Spinal cord (tissue), 10 donors: ENCODE data around the gene SRPRB. TPM values are rescaled to one million over a fixed set of nuclear protein-coding genes. Genes with fewer than 3 reads are reported as not detected.

Experiments used
- DNase-seq, 6 donors: peaks; one replicate each; pipeline versions ENCODE4 v3.0.0 to v3.0.0-alpha.2; 2013 to 2015; ENCODE audit warnings: low spot score in 6 of 6, low read depth in 4 of 6
- H3K27ac ChIP-seq: one replicate; pipeline ENCODE4 v1.5.1; 2013; ENCODE audit warnings: low read depth, low read length, control low read depth
- H3K27me3 ChIP-seq: one replicate; pipeline ENCODE4 v1.6.1; 2013; ENCODE audit warnings: low read length; ENCODE audit not compliant: control insufficient read depth, insufficient read depth
- H3K36me3 ChIP-seq: one replicate; pipeline ENCODE4 v1.6.1; 2013; ENCODE audit warnings: low read length; ENCODE audit not compliant: control insufficient read depth, insufficient read depth
- H3K4me1 ChIP-seq: one replicate; pipeline ENCODE4 v1.6.1; 2013; ENCODE audit warnings: low read length; ENCODE audit not compliant: control insufficient read depth, insufficient read depth
- H3K4me3 ChIP-seq: one replicate; pipeline ENCODE4 v1.5.1; 2013; ENCODE audit warnings: low read depth, low read length, control low read depth
- H3K9me3 ChIP-seq: one replicate; pipeline ENCODE4 v1.6.1; 2013; ENCODE audit warnings: low read length; ENCODE audit not compliant: control insufficient read depth, insufficient read depth
- WGBS: methylation state at CpG from one replicate; pipeline ENCODE4 v1.1.5; 2013; ENCODE audit warnings: missing lambda C conversion rate; ENCODE audit not compliant: insufficient coverage; 5-methylcytosine and 5-hydroxymethylcytosine counted together
- polyA plus RNA-seq, 2 donors: library from polyadenylated mRNA; unstranded; fragments of 120-200 nt; gene quantifications; one replicate each; pipeline ENCODE4 v1.2.1, GENCODE V29; 2013; ENCODE audit not compliant: insufficient read length in 2 of 2
- total RNA-seq, 2 donors: library from RNA; depleted of rRNA in 1 of 2; stranded (reverse); fragments of 120-200 nt in 1 of 2; fragments of >200 nt in 1 of 2; gene quantifications; one replicate each; pipeline versions ENCODE4 v1.2.3 to v1.2.4, GENCODE V29; 2013 to 2014
- donor health status: healthy.

Gene SRPRB
- total and polyA plus RNA-seq, 4 donors = 56.1 to 74.6 (median 70.2) TPM

- 28% methylated on average over 5 of the region's 7 CpGs for WGBS
- Histone ChIP-seq H3K27me3 (no peaks in the 10 kb centered on the region), H3K4me1 (peaks cover 63% of the 10 kb centered on the region), H3K4me3 (no peak overlapping the region), H3K9me3 (no peaks in the 10 kb centered on the region), H3K36me3 (peaks cover 13% of the 10 kb centered on the region), H3K27ac (peak overlapping the region; percentile 34)
- peak in 1 of 6 donors; percentile 43 for DNase-seq
Measured at GRCh38 chr3:133868758-133869475, 63.3 kb downstream of the SRPRB start.

GRCh38 chr3:133869586-133869985, 64.0 kb downstream of the SRPRB start:
- Histone ChIP-seq H3K4me3 (no peak overlapping the region), H3K36me3 (peaks cover 8% of the 10 kb centered on the region), H3K9me3 (no peaks in the 10 kb centered on the region), H3K27me3 (no peaks in the 10 kb centered on the region), H3K4me1 (peaks cover 63% of the 10 kb centered on the region), H3K27ac (no peak overlapping the region)
- no peak for DNase-seq
- 85% methylated on average over 3 of the region's 6 CpGs for WGBS

- DNase-seq = no peak
- Histone ChIP-seq H3K9me3 (no peaks in the 10 kb centered on the region), H3K27me3 (no peaks in the 10 kb centered on the region), H3K36me3 (peaks cover 8% of the 10 kb centered on the region), H3K4me1 (peaks cover 61% of the 10 kb centered on the region), H3K4me3 (no peak overlapping the region), H3K27ac (no peak overlapping the region)
Measured at GRCh38 chr3:133870822-133871221, 65.2 kb downstream of the SRPRB start.

Other genes starting within 250 kb of the SRPRB start
- gene CDV3, start 232.1 kb upstream of the SRPRB start, total RNA-seq = 100 to 1,000 TPM; 135 to 166 TPM
- 100 to 1,000 TPM in 1 of 2 donors, 10 to 100 TPM in 1; 93.8 to 110 TPM for gene CDV3, start 232.1 kb upstream of the SRPRB start, polyA plus RNA-seq
- 10 to 100 TPM; 42.3 to 49.0 TPM for gene TOPBP1, start 143.9 kb upstream of the SRPRB start, total RNA-seq
- gene TOPBP1, start 143.9 kb upstream of the SRPRB start, polyA plus RNA-seq = 10 to 100 TPM; 27.5 to 35.0 TPM
- 100 to 1,000 TPM; 333 to 466 TPM for gene TF, start 59.4 kb upstream of the SRPRB start, total RNA-seq
- gene TF, start 59.4 kb upstream of the SRPRB start, polyA plus RNA-seq = 100 to 1,000 TPM; 591 to 708 TPM
- gene RAB6B, start 90.1 kb downstream of the SRPRB start, total RNA-seq = 100 to 1,000 TPM in 1 of 2 donors, 10 to 100 TPM in 1; 38.3 to 169 TPM
- gene RAB6B, start 90.1 kb downstream of the SRPRB start, polyA plus RNA-seq = 100 to 1,000 TPM; 213 to 226 TPM
- 1 to 10 TPM; 1.8 to 3.7 TPM for gene SLCO2A1, start 224.1 kb downstream of the SRPRB start, total RNA-seq
- 10 to 100 TPM; 12.5 to 13.2 TPM for gene SLCO2A1, start 224.1 kb downstream of the SRPRB start, polyA plus RNA-seq